OCI-LY3 (cell line): ENCODE results near the gene MYLK3.

ENCODE experiments used
- CTCF ChIP-seq: fragments of 200-600, 300-600 bp; sonication (generic); IDR thresholded peaks from 2 replicates; pipeline ENCODE4 v1.5.1; 2014; ENCODE audit warnings: antibody characterized with exemption, low read length, low read depth
- EZH2phosphoT487 ChIP-seq: fragments of 200-600 bp; shearing (Covaris generic); IDR thresholded peaks from 2 replicates; pipeline ENCODE4 v1.6.1; 2018; ENCODE audit warnings: antibody characterized with exemption, mixed run types, low read depth

DNA sequence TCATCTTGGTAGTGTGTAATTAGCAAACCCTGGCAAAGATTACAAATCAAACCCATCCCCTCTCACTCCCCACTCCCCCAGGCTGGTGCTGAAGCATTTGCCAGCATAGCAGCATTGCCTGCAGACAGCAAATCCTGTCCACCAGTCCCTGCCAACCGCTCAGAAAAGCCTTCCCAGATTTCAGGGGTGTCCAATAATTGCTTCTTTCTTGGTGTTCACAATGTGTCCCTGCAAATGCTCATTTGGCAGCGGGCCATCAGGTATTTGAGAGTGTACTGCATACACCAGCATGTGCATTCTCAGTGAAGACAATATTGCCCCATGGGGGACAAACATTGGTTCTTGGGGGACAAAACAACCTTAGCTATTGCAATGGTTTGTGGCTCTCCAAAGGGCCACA is 30.5 kb downstream of the MYLK3 start:
- TF ChIP-seq CTCF, result no peak
- TF ChIP-seq EZH2phosphoT487, result no peak
